Ovary (tissue), 3 donors: ENCODE measurements around the gene NOP58.

Source experiments
- CTCF ChIP-seq, 3 donors: fragments of 450-650 bp in 2 of 3; fragments of 200-600 bp in 1 of 3; IDR thresholded peaks; one replicate each; pipeline versions ENCODE4 v1.5.1 to v1.8.0; 2016 to 2022; ENCODE audit warnings: antibody characterized with exemption in 3 of 3, mild to moderate bottlenecking in 1 of 3
- POLR2A ChIP-seq: fragments of 450-650 bp; IDR thresholded peaks from one replicate; pipeline ENCODE4 v1.6.1; 2017; ENCODE audit warnings: antibody characterized with exemption, mild to moderate bottlenecking, moderate library complexity
- donor health status: DM: no; HTN: no; CAD: no.

DNA sequence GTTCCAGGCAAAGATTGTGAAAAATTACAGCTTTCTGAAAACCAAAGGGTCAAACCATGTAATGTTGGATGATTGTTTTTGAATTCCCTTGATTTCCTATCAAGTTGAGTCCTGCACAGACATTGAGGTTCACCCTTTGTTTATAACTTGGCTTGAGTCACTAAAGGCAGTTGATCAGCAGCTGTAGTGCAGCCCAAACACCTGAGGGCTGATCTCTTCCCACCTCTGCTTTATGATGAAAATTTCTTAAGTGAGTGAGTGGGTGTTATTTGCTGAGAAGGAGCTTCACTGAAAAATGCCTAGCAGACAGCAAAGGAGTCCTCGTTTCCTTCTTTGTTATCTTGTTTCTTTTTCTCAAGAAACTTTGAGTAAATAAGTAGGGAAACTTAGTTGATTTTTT is 78.6 kb downstream of the NOP58 start:
- no peak for TF ChIP-seq POLR2A
- TF ChIP-seq CTCF (IDR thresholded peaks at IDR 0.05) = no peak
